ENCODE results near the gene EFCAB9.
A peak's percentile ranks its signal among the peaks of the same experiment; 100 is the strongest.

The EFCAB9 gene

DNA sequence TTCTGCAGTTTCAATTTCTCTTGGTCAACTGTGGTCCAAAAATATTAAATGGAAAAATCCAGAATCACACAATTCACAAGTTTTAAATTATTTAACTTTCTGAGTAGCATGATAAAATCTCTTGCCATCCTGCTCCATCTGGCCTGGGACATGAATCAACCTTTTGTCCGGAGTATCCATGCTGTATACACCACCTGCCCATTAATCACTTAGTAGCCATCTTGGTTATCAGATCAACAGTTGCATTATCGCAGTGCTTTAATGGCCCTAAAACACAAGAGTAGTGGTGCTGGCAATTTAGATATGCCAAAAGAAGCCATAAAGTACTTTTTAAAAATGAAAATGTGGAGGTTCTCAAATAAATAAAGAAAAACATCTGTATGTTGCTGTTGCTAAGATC, 25.3 kb downstream of the EFCAB9 start:
- no peaks in the 10 kb centered on the region for H3K27me3 Mint-ChIP-seq
- H3K27ac Mint-ChIP-seq: no peak overlapping the region
- peaks cover 95% of the 10 kb centered on the region for H3K36me3 Mint-ChIP-seq (ENCODE audit: low read depth)
- H3K4me1 Mint-ChIP-seq (ENCODE audit: low read depth): peaks cover 25% of the 10 kb centered on the region
- intact Hi-C loops (cut with micrococcal nuclease): no loop called here
- H3K9me3 Mint-ChIP-seq: no peaks in the 10 kb centered on the region
- no peak overlapping the region for H3K4me3 Mint-ChIP-seq

DNA sequence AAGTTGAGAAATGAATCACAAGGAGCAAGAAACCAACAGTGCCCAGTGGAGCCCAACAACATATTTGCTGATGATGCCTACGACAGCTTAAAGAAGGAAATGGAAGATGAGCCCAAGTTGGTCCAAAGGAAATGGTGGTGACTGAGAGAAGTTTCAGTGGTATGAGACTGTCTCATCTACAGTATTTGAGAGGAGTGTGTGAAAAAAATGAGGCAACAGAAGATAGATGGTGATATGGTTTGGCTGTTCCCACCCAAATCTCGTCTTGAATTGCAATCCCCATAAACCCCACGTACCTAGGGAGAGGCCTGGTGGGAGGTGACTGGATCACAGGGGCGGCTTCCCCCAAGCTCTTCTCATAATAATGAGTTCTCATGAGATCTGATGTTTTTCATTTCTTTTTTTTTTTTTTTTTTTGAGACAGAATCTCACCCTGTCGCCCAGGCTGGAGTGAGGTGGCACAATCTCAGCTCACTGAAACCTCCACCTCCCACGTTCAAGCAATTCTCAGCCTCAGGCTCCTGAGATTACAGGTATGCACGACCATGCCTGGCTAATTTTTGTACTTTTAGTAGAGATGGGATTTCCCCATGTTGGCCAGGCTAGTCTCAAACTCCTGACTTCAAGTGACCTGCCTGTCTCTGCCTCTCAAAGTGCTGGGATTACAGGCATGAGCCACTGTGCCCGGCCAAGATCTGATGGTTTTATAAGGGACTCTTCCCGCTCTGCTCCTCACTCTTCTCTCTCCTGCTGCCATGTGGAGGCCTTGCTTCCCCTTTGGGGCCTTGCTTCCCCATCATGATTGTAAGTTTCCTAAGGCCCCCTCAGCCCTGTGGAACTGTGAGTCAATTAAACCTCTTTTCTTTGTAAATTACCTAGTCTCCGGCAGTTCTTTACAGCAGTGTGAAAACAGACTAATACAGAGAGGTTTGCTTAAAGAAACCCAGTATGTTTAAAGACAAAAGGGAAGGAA, 30.2 kb downstream of the EFCAB9 start:
- Mint-ChIP-seq H3K27ac (peak overlapping the region; percentile 73), H3K4me1 (ENCODE audit: low read depth) (peaks cover 23% of the 10 kb centered on the region), H3K36me3 (ENCODE audit: low read depth) (peaks cover 72% of the 10 kb centered on the region), H3K4me3 (no peak overlapping the region), H3K27me3 (no peaks in the 10 kb centered on the region), H3K9me3 (no peaks in the 10 kb centered on the region)
- intact Hi-C loops (cut with micrococcal nuclease): no loop called here

DNA sequence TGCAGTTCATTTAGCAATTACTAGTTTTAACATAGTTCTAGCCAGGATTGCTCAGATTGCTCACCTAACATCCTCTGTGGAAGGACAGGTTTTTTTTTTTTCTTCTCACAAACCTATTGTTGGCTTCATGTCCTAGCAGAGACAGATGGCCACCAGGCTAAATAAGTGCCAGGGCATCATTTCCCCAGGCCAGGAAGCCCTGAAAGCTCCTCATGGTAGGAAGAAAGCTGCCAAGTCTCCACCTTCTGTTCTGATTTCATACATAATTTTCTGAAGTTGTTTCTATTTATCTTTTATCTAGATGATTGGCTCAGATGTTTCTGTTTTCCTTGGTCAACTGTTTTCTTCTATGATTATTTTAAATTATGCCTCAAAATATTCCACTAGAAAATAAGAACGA, 31.0 kb downstream of the EFCAB9 start:
- intact Hi-C loops (cut with micrococcal nuclease): no loop called here
- H3K4me1 Mint-ChIP-seq (ENCODE audit: low read depth): peaks cover 23% of the 10 kb centered on the region
- no peak overlapping the region for H3K4me3 Mint-ChIP-seq
- H3K9me3 Mint-ChIP-seq: no peaks in the 10 kb centered on the region
- H3K27me3 Mint-ChIP-seq: no peaks in the 10 kb centered on the region
- H3K27ac Mint-ChIP-seq: peak overlapping the region; percentile 15
- peaks cover 66% of the 10 kb centered on the region for H3K36me3 Mint-ChIP-seq (ENCODE audit: low read depth)

DNA sequence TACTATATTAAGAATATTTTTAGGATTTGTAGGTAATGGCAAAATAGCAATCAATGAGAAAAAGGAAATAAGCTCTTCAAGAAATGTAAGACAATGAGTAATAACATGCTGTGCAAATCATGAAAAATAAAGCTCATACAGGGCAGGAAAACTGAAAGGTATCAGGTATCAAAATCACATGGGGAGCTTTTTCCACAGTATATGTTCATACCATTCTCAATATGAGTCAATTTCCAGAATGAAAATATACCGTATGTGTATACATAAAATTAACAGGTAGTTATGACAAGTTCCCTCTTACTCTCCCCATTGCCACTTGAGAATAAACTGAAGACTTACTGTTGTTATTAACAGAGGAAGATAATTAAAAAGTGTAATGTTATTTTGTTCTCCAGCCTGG, 35.9 kb downstream of the EFCAB9 start:
- Mint-ChIP-seq H3K4me1 (ENCODE audit: low read depth) (peaks cover 32% of the 10 kb centered on the region), H3K27me3 (no peaks in the 10 kb centered on the region), H3K27ac (no peak overlapping the region), H3K4me3 (no peak overlapping the region), H3K36me3 (ENCODE audit: low read depth) (peaks cover 64% of the 10 kb centered on the region), H3K9me3 (no peaks in the 10 kb centered on the region)
- intact Hi-C loops (cut with micrococcal nuclease): no loop called here

DNA sequence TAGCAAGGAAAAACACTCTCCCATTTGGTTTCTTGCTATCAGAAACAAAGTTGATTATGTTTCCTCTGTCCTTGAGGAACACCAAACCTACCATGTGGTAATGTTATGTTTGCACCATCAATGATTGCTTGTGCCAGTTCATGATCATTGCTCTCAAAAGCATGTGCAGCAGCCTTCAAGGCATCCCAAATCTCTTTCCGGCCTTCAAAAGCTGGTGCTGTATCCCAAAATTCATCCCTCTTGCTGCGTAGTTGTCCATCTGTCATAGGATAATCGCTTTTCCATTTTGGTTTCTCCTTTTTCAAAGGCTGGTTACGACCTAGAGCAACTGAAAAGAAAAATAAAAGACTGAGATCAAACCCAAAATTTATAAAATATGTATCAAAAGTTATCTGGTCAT, 40.1 kb downstream of the EFCAB9 start:
- intact Hi-C loops (cut with micrococcal nuclease): no loop called here
- Mint-ChIP-seq H3K9me3 (no peaks in the 10 kb centered on the region), H3K27ac (peak overlapping the region; percentile 86), H3K4me1 (ENCODE audit: low read depth) (peaks cover 53% of the 10 kb centered on the region), H3K27me3 (no peaks in the 10 kb centered on the region), H3K36me3 (ENCODE audit: low read depth) (peaks cover 46% of the 10 kb centered on the region), H3K4me3 (no peak overlapping the region)

DNA sequence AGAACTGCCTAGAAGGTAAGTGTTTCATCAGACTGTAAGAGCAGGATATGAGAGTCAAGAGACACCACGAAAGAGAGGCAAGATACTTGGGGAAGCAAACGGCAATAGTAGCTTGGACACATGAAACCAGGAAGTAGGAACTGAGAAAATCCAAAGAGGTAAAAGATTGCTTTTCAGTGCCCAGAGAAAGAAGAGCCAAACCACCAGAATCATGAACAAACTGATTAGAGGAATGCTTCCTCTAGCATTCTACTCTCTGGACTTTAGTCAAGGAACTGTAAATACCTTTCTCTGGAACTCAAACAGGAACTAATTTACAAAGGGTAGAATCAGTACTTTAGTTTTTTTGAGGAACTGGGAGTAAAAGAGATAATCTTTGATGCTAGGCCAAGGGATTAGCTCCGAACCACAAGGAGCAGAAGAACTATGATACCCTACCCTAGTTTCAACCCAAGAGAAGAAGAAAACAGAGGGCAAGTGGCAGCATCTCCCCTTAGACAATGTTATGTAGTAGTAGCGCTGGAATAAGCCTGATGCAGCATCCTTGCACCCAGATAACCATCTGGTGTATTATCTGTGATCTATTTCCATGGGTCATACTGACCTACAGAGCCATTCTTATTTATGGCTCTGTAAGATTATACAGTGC, 41.3 kb downstream of the EFCAB9 start:
- peaks cover 46% of the 10 kb centered on the region for H3K36me3 Mint-ChIP-seq (ENCODE audit: low read depth)
- H3K9me3 Mint-ChIP-seq: no peaks in the 10 kb centered on the region
- intact Hi-C loops (cut with micrococcal nuclease): loop anchor here (5.0 kb wide), 1 partner anchor 47 kb away; the partner anchor contains the start of gene UBTD2
- H3K27ac Mint-ChIP-seq: peak overlapping the region; percentile 86
- peaks cover 53% of the 10 kb centered on the region for H3K4me1 Mint-ChIP-seq (ENCODE audit: low read depth)
- H3K27me3 Mint-ChIP-seq: no peaks in the 10 kb centered on the region
- peak overlapping the region; percentile 47 for H3K4me3 Mint-ChIP-seq

DNA sequence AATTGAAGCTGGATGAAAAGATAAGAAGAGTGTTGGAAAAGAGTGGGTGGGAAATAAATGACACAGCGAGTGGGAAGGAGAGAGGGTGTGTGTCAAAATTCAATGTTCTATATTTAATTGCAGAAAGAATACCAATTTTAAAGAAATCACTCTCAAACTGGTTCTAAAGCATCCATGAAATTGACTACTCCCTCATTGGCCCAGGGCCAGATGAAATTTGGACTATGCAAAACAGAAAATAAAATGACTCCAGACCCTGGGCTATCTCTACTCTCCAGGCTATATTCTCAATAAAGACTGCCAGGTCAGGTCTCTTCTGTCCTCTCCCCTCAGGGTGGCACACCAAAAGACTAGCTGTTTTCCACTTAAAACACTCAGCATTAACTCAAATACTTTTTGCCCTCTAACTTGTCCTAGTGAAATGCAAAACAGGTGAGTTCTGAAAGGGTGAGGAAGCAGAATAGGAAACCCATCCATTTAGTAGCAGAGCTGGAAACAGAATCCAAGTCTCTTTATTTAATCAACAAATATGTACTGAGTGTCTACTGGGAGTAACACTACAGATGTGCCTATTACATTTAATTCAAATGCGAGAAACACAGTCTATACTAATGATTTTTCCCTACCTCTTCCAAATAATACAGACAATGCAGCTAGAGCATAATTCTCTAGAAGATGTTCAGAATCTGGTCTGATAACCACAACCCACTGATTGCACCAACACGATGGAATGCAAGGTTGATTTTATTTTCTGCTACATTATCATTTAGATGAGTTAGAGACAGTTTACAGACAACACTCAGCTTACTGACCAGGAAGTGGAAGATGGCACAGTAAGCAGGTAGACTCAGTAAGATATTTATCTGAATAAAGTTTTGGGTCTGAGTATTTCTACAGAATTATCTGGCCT, 42.1 kb downstream of the EFCAB9 start:
- intact Hi-C loops (cut with micrococcal nuclease): loop anchor here (5.0 kb wide), 1 partner anchor 46 kb away; the partner anchor contains the start of gene UBTD2
- peaks cover 53% of the 10 kb centered on the region for H3K4me1 Mint-ChIP-seq (ENCODE audit: low read depth)
- H3K9me3 Mint-ChIP-seq: no peaks in the 10 kb centered on the region
- H3K27me3 Mint-ChIP-seq: no peaks in the 10 kb centered on the region
- H3K27ac Mint-ChIP-seq: peak overlapping the region; percentile 86
- peak overlapping the region; percentile 47 for H3K4me3 Mint-ChIP-seq
- peaks cover 38% of the 10 kb centered on the region for H3K36me3 Mint-ChIP-seq (ENCODE audit: low read depth)

DNA sequence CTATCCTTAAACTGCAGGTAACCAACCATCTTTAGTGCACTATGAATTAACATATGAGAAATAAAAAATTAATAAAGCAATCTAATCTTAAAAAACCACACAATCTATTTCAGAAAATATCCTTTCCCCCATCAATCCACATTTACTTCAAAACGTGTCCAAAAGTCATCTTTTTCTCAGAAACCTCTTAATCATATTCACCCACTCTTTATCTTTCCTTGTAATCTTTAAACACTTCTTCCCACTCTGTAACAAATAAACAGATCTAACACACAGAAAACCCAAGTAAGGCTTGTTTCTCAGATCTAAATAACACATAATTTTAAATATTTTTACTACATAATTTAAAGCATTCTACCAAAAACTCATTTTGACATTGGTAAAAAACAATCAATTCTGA, 44.4 kb downstream of the EFCAB9 start:
- Mint-ChIP-seq H3K4me3 (no peak overlapping the region), H3K27me3 (no peaks in the 10 kb centered on the region), H3K9me3 (no peaks in the 10 kb centered on the region), H3K36me3 (ENCODE audit: low read depth) (peaks cover 16% of the 10 kb centered on the region), H3K27ac (no peak overlapping the region), H3K4me1 (ENCODE audit: low read depth) (peaks cover 43% of the 10 kb centered on the region)
- intact Hi-C loops (cut with micrococcal nuclease): loop anchor here (5.0 kb wide), 1 partner anchor 44 kb away; the partner anchor contains the start of gene UBTD2

DNA sequence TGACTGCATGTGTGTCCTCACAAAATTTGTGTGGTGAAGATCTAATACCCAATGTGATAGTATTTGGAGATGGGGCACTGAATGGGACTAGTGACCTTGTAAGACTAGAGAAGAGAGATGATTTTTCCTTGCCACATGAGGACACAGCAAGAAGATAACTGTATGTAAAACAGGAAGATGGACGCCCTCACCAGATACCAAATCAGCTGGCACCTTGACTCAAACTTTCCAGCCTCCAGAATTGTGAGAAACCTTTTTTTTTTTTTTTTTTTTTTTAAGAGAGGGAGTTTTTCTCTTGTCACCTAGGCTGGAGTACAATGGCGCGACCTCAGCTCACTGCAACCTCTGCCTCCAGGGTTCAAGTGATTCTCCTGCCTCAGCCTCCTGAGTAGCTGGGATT, 49.3 kb downstream of the EFCAB9 start:
- H3K27me3 Mint-ChIP-seq: no peaks in the 10 kb centered on the region
- H3K4me1 Mint-ChIP-seq (ENCODE audit: low read depth): peaks cover 14% of the 10 kb centered on the region
- H3K27ac Mint-ChIP-seq: no peak overlapping the region
- peaks cover 14% of the 10 kb centered on the region for H3K36me3 Mint-ChIP-seq (ENCODE audit: low read depth)
- H3K9me3 Mint-ChIP-seq: no peaks in the 10 kb centered on the region
- intact Hi-C loops (cut with micrococcal nuclease): no loop called here
- no peak overlapping the region for H3K4me3 Mint-ChIP-seq

DNA sequence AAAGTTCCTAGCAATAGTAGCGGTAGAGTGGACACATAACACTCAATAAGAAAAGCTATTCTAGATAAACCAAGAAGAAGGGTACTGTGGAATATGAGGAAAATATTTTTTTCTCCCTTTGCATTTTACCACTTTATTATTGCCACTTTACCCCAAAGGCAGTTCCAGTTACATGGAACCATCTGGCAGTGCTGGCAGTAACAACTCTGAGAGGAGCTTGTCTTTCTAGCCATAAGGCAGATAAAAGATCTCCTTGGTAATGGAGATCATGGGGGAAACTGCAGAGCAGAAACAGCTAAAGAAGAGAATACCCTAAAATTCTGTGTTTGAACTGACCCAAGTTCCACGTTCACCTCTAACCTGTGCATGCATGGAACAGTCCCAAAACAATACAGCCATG, 51.1 kb downstream of the EFCAB9 start:
- H3K27ac Mint-ChIP-seq: no peak overlapping the region

DNA sequence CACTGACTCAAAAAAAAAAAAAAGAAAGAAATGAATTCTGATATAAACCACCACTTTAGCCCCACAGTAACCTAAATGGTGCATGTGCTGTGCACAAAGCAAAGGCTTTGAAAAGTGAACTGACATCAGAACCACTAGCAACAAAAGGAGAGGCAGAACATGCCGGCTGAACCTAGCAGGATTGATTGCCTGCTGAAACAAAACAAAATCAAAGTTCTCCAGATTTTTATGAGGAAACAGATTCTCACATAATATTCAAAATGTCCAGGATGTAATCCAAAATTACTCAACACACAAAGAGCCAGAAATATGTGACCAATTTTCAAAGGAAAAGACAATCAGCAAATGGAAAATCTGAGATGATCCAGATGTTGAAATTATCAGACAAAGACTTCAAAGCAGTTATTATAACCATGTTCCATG, 51.7 kb downstream of the EFCAB9 start:
- no peaks in the 10 kb centered on the region for H3K9me3 Mint-ChIP-seq
- H3K27me3 Mint-ChIP-seq: no peaks in the 10 kb centered on the region
- intact Hi-C loops (cut with micrococcal nuclease): no loop called here
- peaks cover 26% of the 10 kb centered on the region for H3K36me3 Mint-ChIP-seq (ENCODE audit: low read depth)
- no peak overlapping the region for H3K4me3 Mint-ChIP-seq
- no peak overlapping the region for H3K27ac Mint-ChIP-seq
- peaks cover 11% of the 10 kb centered on the region for H3K4me1 Mint-ChIP-seq (ENCODE audit: low read depth)

More for the DNA sequence above, 51.1 kb downstream of the EFCAB9 start:
- intact Hi-C loops (cut with micrococcal nuclease): no loop called here
- H3K4me1 Mint-ChIP-seq (ENCODE audit: low read depth): peaks cover 11% of the 10 kb centered on the region
- H3K9me3 Mint-ChIP-seq: no peaks in the 10 kb centered on the region
- H3K27me3 Mint-ChIP-seq: no peaks in the 10 kb centered on the region
- peaks cover 20% of the 10 kb centered on the region for H3K36me3 Mint-ChIP-seq (ENCODE audit: low read depth)
- no peak overlapping the region for H3K4me3 Mint-ChIP-seq

DNA sequence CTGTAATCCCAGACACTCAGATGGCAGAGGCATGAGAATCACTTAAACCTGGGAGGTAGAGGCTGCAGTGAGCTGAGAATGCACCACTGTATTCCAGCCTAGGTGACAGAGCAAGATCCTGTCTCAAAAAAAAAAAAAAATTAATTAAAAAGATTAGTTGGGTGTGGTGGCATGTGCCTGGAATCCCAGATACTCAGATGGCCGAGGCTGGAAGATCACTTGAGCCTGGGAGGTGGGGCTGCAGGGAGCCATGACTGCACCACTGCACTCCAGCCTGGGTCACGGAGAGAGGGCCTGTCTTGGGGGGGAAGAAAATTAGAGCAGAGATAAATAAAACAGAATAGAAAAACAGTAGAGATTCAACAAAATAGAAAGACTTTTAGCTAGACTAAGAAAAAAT, 54.7 kb downstream of the EFCAB9 start:
- Mint-ChIP-seq H3K4me1 (ENCODE audit: low read depth) (peaks cover 11% of the 10 kb centered on the region), H3K9me3 (peaks cover 12% of the 10 kb centered on the region), H3K27me3 (no peaks in the 10 kb centered on the region), H3K36me3 (ENCODE audit: low read depth) (peaks cover 41% of the 10 kb centered on the region), H3K4me3 (no peak overlapping the region), H3K27ac (no peak overlapping the region)
- intact Hi-C loops (cut with micrococcal nuclease): no loop called here

DNA sequence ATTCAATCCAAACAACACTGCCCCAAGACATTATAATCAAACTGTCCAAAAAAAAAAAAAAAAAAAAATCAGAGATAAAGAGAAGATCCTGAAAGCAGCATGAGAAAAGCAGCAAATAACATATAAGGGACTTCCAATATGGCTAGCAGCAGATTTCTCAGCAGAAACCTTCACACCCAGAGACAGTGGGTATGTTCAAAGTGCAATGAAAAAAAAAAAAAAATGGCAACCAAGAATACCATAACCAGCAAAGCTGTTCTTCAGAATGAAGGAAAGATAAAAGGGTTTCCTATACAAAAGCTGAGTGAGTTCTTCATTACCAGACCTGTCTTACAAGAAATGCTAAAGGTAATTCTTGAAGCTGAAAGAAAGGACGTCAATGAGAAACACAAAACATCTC, 57.4 kb downstream of the EFCAB9 start:
- H3K27me3 Mint-ChIP-seq: no peaks in the 10 kb centered on the region
- intact Hi-C loops (cut with micrococcal nuclease): no loop called here
- no peak overlapping the region for H3K4me3 Mint-ChIP-seq
- no peak overlapping the region for H3K27ac Mint-ChIP-seq
- peaks cover 63% of the 10 kb centered on the region for H3K36me3 Mint-ChIP-seq (ENCODE audit: low read depth)
- H3K9me3 Mint-ChIP-seq: peaks cover 12% of the 10 kb centered on the region
- peaks cover 6% of the 10 kb centered on the region for H3K4me1 Mint-ChIP-seq (ENCODE audit: low read depth)
